HepG2 (cell line): ENCODE measurements around the gene CPT1A. TPM values are rescaled to one million over a fixed set of nuclear protein-coding genes. Genes with fewer than 3 reads are reported as not detected.

Source experiments
- BHLHE40 ChIP-seq: IDR thresholded peaks from 2 replicates; pipeline ENCODE4 v1.6.1; 2011; ENCODE audit warnings: low read length, improper control_type of control experiment
- CBX5 ChIP-seq: sonication (generic); formaldehyde crosslinking; IDR thresholded peaks from 2 replicates; pipeline ENCODE4 v1.4.0; 2020; ENCODE audit warnings: missing genetic modification reagents, borderline replicate concordance
- CENPT ChIP-seq: sonication (generic); formaldehyde crosslinking; IDR thresholded peaks from 2 replicates; pipeline ENCODE4 v1.8.0; 2022; ENCODE audit warnings: low read depth, mild to moderate bottlenecking, moderate library complexity, missing genetic modification reagents
- DMAP1 ChIP-seq: IDR thresholded peaks from 2 replicates; pipeline ENCODE4 v1.6.1; 2016
- FOXO4 ChIP-seq: sonication (generic); formaldehyde crosslinking; conservative IDR thresholded peaks from 2 replicates; pipeline ENCODE4 v1.8.1; 2023; ENCODE audit warnings: missing genetic modification reagents
- HOXA7 ChIP-seq: sonication (generic); formaldehyde crosslinking; IDR thresholded peaks from 2 replicates; pipeline ENCODE4 v1.8.1; 2022; ENCODE audit warnings: mild to moderate bottlenecking, missing genetic modification reagents, moderate library complexity
- JUND ChIP-seq: sonication (generic); formaldehyde crosslinking; IDR thresholded peaks from 2 replicates; pipeline ENCODE4 v1.8.0; 2022; ENCODE audit warnings: mild to moderate bottlenecking, missing genetic modification reagents
- KDM3A ChIP-seq: IDR thresholded peaks from 2 replicates; pipeline ENCODE4 v1.6.1; 2018; ENCODE audit warnings: low read depth, missing compliant biosample characterization
- NFYC ChIP-seq: IDR thresholded peaks from 2 replicates; pipeline ENCODE4 v1.6.1; 2016; ENCODE audit warnings: missing genetic modification reagents, missing compliant biosample characterization
- PRMT3 ChIP-seq: sonication (generic); formaldehyde crosslinking; IDR thresholded peaks from 2 replicates; pipeline ENCODE4 v1.8.1; 2022; ENCODE audit warnings: low read depth, mild to moderate bottlenecking, moderate library complexity, missing genetic modification reagents, borderline replicate concordance
- SAP130 ChIP-seq: IDR thresholded peaks from 2 replicates; pipeline ENCODE4 v1.6.1; 2016; ENCODE audit warnings: low read depth
- SOX6 ChIP-seq, 2 experiments: fragments of 450-650 bp in 1 of 2; sonication (generic) in 1 of 2; formaldehyde crosslinking in 1 of 2; IDR thresholded peaks; 2 replicates each; pipeline versions ENCODE4 v1.4.0 to v1.6.1; 2017 to 2020; ENCODE audit warnings: antibody characterized with exemption in 1 of 2, mild to moderate bottlenecking in 1 of 2, missing genetic modification reagents in 1 of 2
- ZBTB42 ChIP-seq: sonication (generic); formaldehyde crosslinking; IDR thresholded peaks from 2 replicates; pipeline ENCODE4 v1.5.0; 2020; ENCODE audit warnings: mild to moderate bottlenecking, missing genetic modification reagents
- ZBTB7B ChIP-seq: sonication (generic); formaldehyde crosslinking; IDR thresholded peaks from 2 replicates; pipeline ENCODE4 v1.4.0; 2020; ENCODE audit warnings: missing genetic modification reagents
- ZMYM4 ChIP-seq: sonication (generic); formaldehyde crosslinking; IDR thresholded peaks from 2 replicates; pipeline ENCODE4 v1.8.1; 2023; ENCODE audit warnings: mild to moderate bottlenecking, missing genetic modification reagents
- ZNF543 ChIP-seq: sonication (generic); formaldehyde crosslinking; IDR thresholded peaks from 2 replicates; pipeline ENCODE4 v1.4.0; 2020; ENCODE audit warnings: mild to moderate bottlenecking, missing genetic modification reagents
- ZNF547 ChIP-seq: sonication (generic); formaldehyde crosslinking; IDR thresholded peaks from 2 replicates; pipeline ENCODE4 v1.5.1; 2020; ENCODE audit warnings: mild to moderate bottlenecking, missing genetic modification reagents
- polyA plus RNA-seq, 8 experiments: library from polyadenylated mRNA; depleted of rRNA in 3 of 8; stranded (reverse) in 7 of 8; unstranded in 1 of 8; fragments of >200 nt; fragmentation: Illumina TruSeq in 4 of 8; extraction: Trizol in 4 of 8; gene quantifications; 2 replicates each; pipeline versions ENCODE4 v1.2.1 to v1.2.3, GENCODE V29; 2011 to 2016; ENCODE audit warnings: low read depth in 4 of 8, missing spikeins in 1 of 8, mixed read lengths in 1 of 8; ENCODE audit not compliant: insufficient read depth in 1 of 8
- total RNA-seq, 5 experiments: library from RNA; depleted of rRNA; stranded (reverse); fragments of >200 nt; fragmentation: Illumina TruSeq; extraction: Trizol; gene quantifications; 2 replicates each; pipeline ENCODE4 v1.2.3, GENCODE V29; 2016; ENCODE audit warnings: low read depth in 1 of 5
- TF ChIP-seq, protein P1 (sequence below), 2 experiments: fragments of 450-650 bp in 1 of 2; sonication (generic) in 1 of 2; formaldehyde crosslinking in 1 of 2; IDR thresholded peaks; 2 replicates each; pipeline versions ENCODE4 v1.6.1 to v1.8.0; 2016 to 2022; ENCODE audit warnings: antibody characterized with exemption in 1 of 2, mild to moderate bottlenecking in 1 of 2, missing genetic modification reagents in 1 of 2
- TF ChIP-seq, protein P2 (sequence below): IDR thresholded peaks from 2 replicates; pipeline ENCODE4 v1.6.1; 2016

Gene CPT1A
- total and polyA plus RNA-seq, 2 of the 13 experiments (the other 11 are each of a cell fraction or from before 2014, with no cell fraction given) = 7.0 to 7.1 TPM

GRCh38 chr11:68843703-68844312, 2.1 kb upstream of the CPT1A start (continued):
- TF ChIP-seq, protein P1, sequence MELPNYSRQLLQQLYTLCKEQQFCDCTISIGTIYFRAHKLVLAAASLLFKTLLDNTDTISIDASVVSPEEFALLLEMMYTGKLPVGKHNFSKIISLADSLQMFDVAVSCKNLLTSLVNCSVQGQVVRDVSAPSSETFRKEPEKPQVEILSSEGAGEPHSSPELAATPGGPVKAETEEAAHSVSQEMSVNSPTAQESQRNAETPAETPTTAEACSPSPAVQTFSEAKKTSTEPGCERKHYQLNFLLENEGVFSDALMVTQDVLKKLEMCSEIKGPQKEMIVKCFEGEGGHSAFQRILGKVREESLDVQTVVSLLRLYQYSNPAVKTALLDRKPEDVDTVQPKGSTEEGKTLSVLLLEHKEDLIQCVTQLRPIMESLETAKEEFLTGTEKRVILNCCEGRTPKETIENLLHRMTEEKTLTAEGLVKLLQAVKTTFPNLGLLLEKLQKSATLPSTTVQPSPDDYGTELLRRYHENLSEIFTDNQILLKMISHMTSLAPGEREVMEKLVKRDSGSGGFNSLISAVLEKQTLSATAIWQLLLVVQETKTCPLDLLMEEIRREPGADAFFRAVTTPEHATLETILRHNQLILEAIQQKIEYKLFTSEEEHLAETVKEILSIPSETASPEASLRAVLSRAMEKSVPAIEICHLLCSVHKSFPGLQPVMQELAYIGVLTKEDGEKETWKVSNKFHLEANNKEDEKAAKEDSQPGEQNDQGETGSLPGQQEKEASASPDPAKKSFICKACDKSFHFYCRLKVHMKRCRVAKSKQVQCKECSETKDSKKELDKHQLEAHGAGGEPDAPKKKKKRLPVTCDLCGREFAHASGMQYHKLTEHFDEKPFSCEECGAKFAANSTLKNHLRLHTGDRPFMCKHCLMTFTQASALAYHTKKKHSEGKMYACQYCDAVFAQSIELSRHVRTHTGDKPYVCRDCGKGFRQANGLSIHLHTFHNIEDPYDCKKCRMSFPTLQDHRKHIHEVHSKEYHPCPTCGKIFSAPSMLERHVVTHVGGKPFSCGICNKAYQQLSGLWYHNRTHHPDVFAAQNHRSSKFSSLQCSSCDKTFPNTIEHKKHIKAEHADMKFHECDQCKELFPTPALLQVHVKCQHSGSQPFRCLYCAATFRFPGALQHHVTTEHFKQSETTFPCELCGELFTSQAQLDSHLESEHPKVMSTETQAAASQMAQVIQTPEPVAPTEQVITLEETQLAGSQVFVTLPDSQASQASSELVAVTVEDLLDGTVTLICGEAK (IDR thresholded peaks at IDR 0.05) = no peak
- TF ChIP-seq, protein P1 (CRISPR knock-in tag; IDR thresholded peaks at IDR 0.05) = peak; percentile 92
- TF ChIP-seq SOX6 (IDR thresholded peaks at IDR 0.05) = no peak
- peak; percentile 84 for TF ChIP-seq SOX6 (CRISPR knock-in tag; IDR thresholded peaks at IDR 0.05)
- peak; percentile 80 for TF ChIP-seq ZMYM4 (CRISPR knock-in tag)
- TF ChIP-seq, protein P2, sequence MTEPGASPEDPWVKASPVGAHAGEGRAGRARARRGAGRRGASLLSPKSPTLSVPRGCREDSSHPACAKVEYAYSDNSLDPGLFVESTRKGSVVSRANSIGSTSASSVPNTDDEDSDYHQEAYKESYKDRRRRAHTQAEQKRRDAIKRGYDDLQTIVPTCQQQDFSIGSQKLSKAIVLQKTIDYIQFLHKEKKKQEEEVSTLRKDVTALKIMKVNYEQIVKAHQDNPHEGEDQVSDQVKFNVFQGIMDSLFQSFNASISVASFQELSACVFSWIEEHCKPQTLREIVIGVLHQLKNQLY (CRISPR knock-in tag) = peak; percentile 69; the same call in 1 of the 2 replicates
- TF ChIP-seq JUND = peak; percentile 55; the same call in 1 of the 2 replicates
- TF ChIP-seq ZNF543 (CRISPR knock-in tag) = 0 out of 2 replicates have a peak, but pooled peaks have one; percentile 49
- TF ChIP-seq ZBTB7B (CRISPR knock-in tag) = peak; percentile 57
- TF ChIP-seq HOXA7 (CRISPR knock-in tag) = 0 out of 2 replicates have a peak, but pooled peaks have one; percentile 3
- TF ChIP-seq KDM3A (CRISPR knock-in tag) = peak; percentile 83; the same call in 1 of the 2 replicates
- no peak for TF ChIP-seq PRMT3
- TF ChIP-seq NFYC (CRISPR knock-in tag) = peak; percentile 86
- peak; percentile 46 for TF ChIP-seq BHLHE40
- TF ChIP-seq FOXO4 (CRISPR knock-in tag) = no peak
- TF ChIP-seq CENPT (CRISPR knock-in tag) = peak; percentile 71; the same call in 1 of the 2 replicates
- peak; percentile 63; the same call in 1 of the 2 replicates for TF ChIP-seq ZNF547
- 0 out of 2 replicates have a peak, but pooled peaks have one; percentile 72 for TF ChIP-seq ZBTB42 (CRISPR knock-in tag)
- peak; percentile 89 for TF ChIP-seq SAP130 (CRISPR knock-in tag)
- TF ChIP-seq CBX5 = peak; percentile 64; the same call in 1 of the 2 replicates
- peak; percentile 51 for TF ChIP-seq DMAP1 (CRISPR knock-in tag)
